ENCODE data around the gene CCDC174. TPM values are rescaled to one million over a fixed set of nuclear protein-coding genes. Genes with fewer than 3 reads are reported as not detected.

The CCDC174 gene
- total RNA-seq, 2 donors from 2014 or later, result 18.7 to 20.1 TPM

GRCh38 chr3:14631101-14631497, 20.5 kb upstream of the CCDC174 start:
- H3K9me3 Mint-ChIP-seq, result peaks cover 7% of the 10 kb centered on the region
- H3K9me3 ChIP-seq (ENCODE audit: control insufficient read depth, low read length), result peaks cover 14% of the 10 kb centered on the region
- DNase-seq, result no peak
- H3K27me3 Mint-ChIP-seq (ENCODE audit: insufficient read depth), result peaks cover 17% of the 10 kb centered on the region
- no peaks in the 10 kb centered on the region for H3K36me3 ChIP-seq (ENCODE audit: control insufficient read depth, insufficient read depth, low read length)
- peaks cover 3% of the 10 kb centered on the region for H3K4me1 Mint-ChIP-seq
- WGBS, 2 experiments (ENCODE audit: insufficient coverage in 1 of 2, insufficient read length in 1 of 2), result 89 to 98% methylated on average over 5 of the region's 5 CpGs
- no peak overlapping the region for H3K27ac ChIP-seq (ENCODE audit: low read depth, low read length)
- H3K4me3 Mint-ChIP-seq, result no peak overlapping the region
- H3K27ac Mint-ChIP-seq, result no peak overlapping the region
- H3K36me3 Mint-ChIP-seq (ENCODE audit: low read depth), result no peaks in the 10 kb centered on the region
- H3K4me1 ChIP-seq (ENCODE audit: control insufficient read depth, insufficient read depth, low read length), result peaks cover 6% of the 10 kb centered on the region
- H3K9ac ChIP-seq (ENCODE audit: extremely low read depth, low read length, poor library complexity, severe bottlenecking), result no peak overlapping the region
- TF ChIP-seq CTCF (conservative IDR thresholded peaks at IDR 0.05), result no peak
- no peak overlapping the region for H3K4me3 ChIP-seq (ENCODE audit: low read length)
- peaks cover 3% of the 10 kb centered on the region for H3K27me3 ChIP-seq (ENCODE audit: control insufficient read depth, insufficient read depth, low read length, poor library complexity, severe bottlenecking)

DNA sequence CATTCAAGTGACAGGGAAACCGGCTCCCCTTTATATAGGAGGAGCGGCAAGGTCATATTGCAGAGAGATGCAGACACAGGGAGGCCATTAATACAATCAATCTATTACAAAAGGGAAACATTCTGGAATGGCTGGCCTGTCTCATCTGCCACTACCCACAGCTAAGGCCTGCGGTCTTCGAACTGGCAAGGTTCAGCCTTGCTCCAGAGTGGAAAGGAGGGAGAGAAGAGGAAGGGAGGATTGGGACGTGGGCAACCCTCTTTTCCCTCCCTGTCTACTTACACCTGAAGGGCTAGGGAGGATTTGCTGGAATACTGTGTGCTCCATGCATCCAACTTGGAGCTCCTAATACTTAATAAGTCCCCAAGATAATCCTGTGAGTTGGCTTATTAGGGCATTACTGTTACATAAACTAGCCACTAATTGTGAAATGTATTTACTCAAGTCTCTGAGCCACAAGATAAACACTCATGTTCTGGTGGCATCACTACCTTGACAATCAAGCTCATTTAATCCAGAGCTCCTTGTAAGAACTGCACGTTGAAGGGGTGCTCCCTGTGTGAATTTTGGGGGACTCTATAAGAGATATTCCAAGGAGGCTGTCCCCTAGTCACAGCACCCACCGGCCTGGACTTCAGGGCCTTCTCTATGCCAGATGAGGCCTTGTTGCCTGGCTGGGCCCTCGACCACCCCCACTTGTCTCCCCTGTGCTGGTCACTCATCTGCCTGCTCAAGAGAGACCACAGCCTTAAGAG, 19.7 kb upstream of the CCDC174 start:
- Mint-ChIP-seq H3K36me3 (ENCODE audit: low read depth) (no peaks in the 10 kb centered on the region), H3K9me3 (peaks cover 7% of the 10 kb centered on the region), H3K27me3 (ENCODE audit: insufficient read depth) (peaks cover 25% of the 10 kb centered on the region), H3K27ac (no peak overlapping the region), H3K4me1 (peaks cover 3% of the 10 kb centered on the region), H3K4me3 (no peak overlapping the region)
- Histone ChIP-seq H3K9ac (ENCODE audit: extremely low read depth, low read length, poor library complexity, severe bottlenecking) (no peak overlapping the region), H3K27ac (ENCODE audit: low read depth, low read length) (no peak overlapping the region), H3K36me3 (ENCODE audit: control insufficient read depth, insufficient read depth, low read length) (no peaks in the 10 kb centered on the region), H3K9me3 (ENCODE audit: control insufficient read depth, low read length) (peaks cover 14% of the 10 kb centered on the region), H3K4me3 (ENCODE audit: low read length) (no peak overlapping the region), H3K4me1 (ENCODE audit: control insufficient read depth, insufficient read depth, low read length) (peaks cover 6% of the 10 kb centered on the region), H3K27me3 (ENCODE audit: control insufficient read depth, insufficient read depth, low read length, poor library complexity, severe bottlenecking) (peaks cover 10% of the 10 kb centered on the region)
- TF ChIP-seq CTCF (conservative IDR thresholded peaks at IDR 0.05), result no peak
- peak; percentile 32 for DNase-seq
- 88 to 97% methylated on average over 5 to 8 of the region's 8 CpGs for WGBS, 2 experiments (ENCODE audit: insufficient coverage in 1 of 2, insufficient read length in 1 of 2)

DNA sequence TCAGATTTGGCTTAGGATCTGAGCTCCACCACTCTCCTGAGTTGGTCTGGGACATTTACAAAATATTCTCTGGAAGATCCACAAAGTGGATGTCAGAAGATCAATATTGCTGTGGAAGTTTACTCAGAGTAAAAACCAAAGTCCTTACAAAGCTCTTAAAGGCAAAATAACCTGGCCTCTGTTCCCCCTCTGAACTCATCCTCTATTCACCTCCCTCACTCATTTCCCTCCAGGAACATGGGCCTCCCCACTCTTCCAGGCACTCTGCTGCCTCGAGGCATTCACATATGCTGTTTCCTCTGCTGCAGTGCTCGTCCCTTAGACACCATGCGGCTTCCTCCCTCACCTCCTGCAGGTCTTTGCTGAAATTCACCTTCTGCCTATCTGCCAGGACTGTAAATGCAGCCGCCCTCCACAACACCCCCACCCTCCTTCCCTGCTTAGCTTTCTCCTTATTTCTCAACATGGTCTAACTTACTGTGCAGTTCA, 19.1 kb upstream of the CCDC174 start:
- Histone ChIP-seq H3K27ac (ENCODE audit: low read depth, low read length) (no peak overlapping the region), H3K27me3 (ENCODE audit: control insufficient read depth, insufficient read depth, low read length, poor library complexity, severe bottlenecking) (peaks cover 16% of the 10 kb centered on the region), H3K9me3 (ENCODE audit: control insufficient read depth, low read length) (peaks cover 14% of the 10 kb centered on the region), H3K9ac (ENCODE audit: extremely low read depth, low read length, poor library complexity, severe bottlenecking) (no peak overlapping the region), H3K36me3 (ENCODE audit: control insufficient read depth, insufficient read depth, low read length) (no peaks in the 10 kb centered on the region), H3K4me3 (ENCODE audit: low read length) (no peak overlapping the region), H3K4me1 (ENCODE audit: control insufficient read depth, insufficient read depth, low read length) (peaks cover 6% of the 10 kb centered on the region)
- WGBS, 2 experiments (ENCODE audit: insufficient coverage in 1 of 2, insufficient read length in 1 of 2), result 54 to 64% methylated on average over 4 of the region's 4 CpGs
- H3K4me1 Mint-ChIP-seq, result peaks cover 3% of the 10 kb centered on the region
- peaks cover 7% of the 10 kb centered on the region for H3K9me3 Mint-ChIP-seq
- peak; percentile 48 for DNase-seq
- H3K27ac Mint-ChIP-seq, result no peak overlapping the region
- H3K4me3 Mint-ChIP-seq, result no peak overlapping the region
- no peaks in the 10 kb centered on the region for H3K36me3 Mint-ChIP-seq (ENCODE audit: low read depth)
- no peak for TF ChIP-seq CTCF (conservative IDR thresholded peaks at IDR 0.05)
- peaks cover 31% of the 10 kb centered on the region for H3K27me3 Mint-ChIP-seq (ENCODE audit: insufficient read depth)

All from endodermal cell (in vitro differentiated cells).